ENCODE data around the gene TPM1. TPM values are rescaled to one million over a fixed set of nuclear protein-coding genes. Genes with fewer than 3 reads are reported as not detected.

Gene TPM1
- total RNA-seq, 1 donor from 2014 or later: 519 TPM

- no peak for DNase-seq
Measured at GRCh38 chr15:63057468-63058345, 15.2 kb downstream of the TPM1 start.

GRCh38 chr15:63059075-63059474 lies 16.5 kb downstream of the TPM1 start:
- DNase-seq: no peak

- DNase-seq: no peak
Measured at GRCh38 chr15:63059573-63060216, 17.1 kb downstream of the TPM1 start.

GRCh38 chr15:63060699-63061098 lies 18.2 kb downstream of the TPM1 start:
- no peak for DNase-seq

GRCh38 chr15:63061975-63062374 lies 19.4 kb downstream of the TPM1 start:
- DNase-seq: no peak

- DNase-seq: no peak
Measured at GRCh38 chr15:63063164-63063756, 20.7 kb downstream of the TPM1 start.

- DNase-seq: no peak
Measured at GRCh38 chr15:63063877-63064409, 21.4 kb downstream of the TPM1 start.

GRCh38 chr15:63065262-63066221 lies 23.0 kb downstream of the TPM1 start:
- peak; percentile 34 for DNase-seq

GRCh38 chr15:63066272-63066671 lies 23.7 kb downstream of the TPM1 start:
- no peak for DNase-seq

GRCh38 chr15:63067306-63067705 lies 24.8 kb downstream of the TPM1 start:
- peak; percentile 52 for DNase-seq

GRCh38 chr15:63067976-63068743 lies 25.6 kb downstream of the TPM1 start:
- DNase-seq: no peak

GRCh38 chr15:63069616-63070090 lies 27.1 kb downstream of the TPM1 start:
- no peak for DNase-seq

- DNase-seq: no peak
Measured at GRCh38 chr15:63070681-63071129, 28.2 kb downstream of the TPM1 start.

GRCh38 chr15:63071288-63071909 lies 28.9 kb downstream of the TPM1 start:
- no peak for DNase-seq

- DNase-seq: peak; percentile 44
Measured at GRCh38 chr15:63072023-63072650, 29.6 kb downstream of the TPM1 start.

- no peak for DNase-seq
Measured at GRCh38 chr15:63072809-63073277, 30.3 kb downstream of the TPM1 start.

- DNase-seq: no peak
Measured at GRCh38 chr15:63073497-63074172, 31.1 kb downstream of the TPM1 start.

GRCh38 chr15:63075015-63075983 lies 32.8 kb downstream of the TPM1 start:
- DNase-seq: peak; percentile 70
